ENCODE measurements around the gene COL27A1.

The COL27A1 gene

GRCh38 chr9:114275246-114276004 is 120.1 kb downstream of the COL27A1 start:
- peak; percentile 1 for DNase-seq

- DNase-seq: peak; percentile 49
Observed at GRCh38 chr9:114276908-114277821, 121.8 kb downstream of the COL27A1 start.

GRCh38 chr9:114278356-114278755 is 123.0 kb downstream of the COL27A1 start:
- no peak for DNase-seq

DNA sequence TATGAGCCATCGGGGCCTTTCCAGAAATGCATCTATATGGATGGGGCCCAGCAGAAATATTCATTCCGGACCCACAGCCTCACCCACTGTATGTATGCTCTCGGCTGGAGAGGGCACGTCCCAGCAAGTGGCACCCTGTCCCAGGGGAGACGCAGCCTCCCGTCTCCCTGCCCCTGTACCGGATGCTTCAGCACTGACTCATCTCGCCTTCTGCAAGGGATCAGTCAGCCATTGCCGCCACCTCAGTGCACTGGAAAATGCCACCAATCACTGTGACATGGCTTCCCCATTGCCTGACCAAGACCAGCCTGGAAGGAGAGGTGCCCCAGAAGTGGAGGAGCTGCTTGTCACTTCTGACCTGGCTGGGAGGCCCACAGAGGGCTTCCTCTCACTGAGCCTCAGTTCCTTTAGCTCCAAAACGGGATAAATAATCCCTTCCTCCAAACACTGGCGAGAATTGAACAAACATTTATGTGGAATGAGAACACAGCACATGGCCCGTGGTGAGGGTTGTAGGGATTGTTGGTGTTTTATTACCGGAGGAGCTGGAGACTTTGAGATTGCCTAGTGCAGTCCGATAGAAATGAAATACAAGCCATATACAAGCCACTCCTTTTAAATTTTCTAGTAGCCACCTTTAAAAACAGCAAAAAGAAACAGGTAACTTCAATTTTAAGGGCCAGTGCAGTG is 123.7 kb downstream of the COL27A1 start:
- DNase-seq: peak; percentile 53

DNA sequence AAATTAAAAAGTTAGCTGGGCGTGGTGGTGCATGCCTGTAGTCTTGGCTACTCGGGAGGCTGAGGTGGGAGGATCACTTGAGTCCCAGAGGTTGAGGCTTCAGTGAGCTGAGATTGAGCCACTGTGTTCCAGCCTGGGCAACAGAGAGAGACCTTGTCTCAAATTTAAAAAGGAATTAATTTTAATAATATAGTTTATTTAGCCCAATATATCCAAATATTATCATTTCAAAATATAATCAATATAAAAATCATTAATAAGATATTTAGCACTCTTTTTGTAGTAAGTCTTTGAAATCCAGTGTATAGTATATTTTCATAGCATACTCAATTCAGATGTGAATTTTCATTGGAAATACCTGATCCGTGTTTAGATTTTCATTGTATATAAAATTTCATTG is 124.4 kb downstream of the COL27A1 start:
- no peak for DNase-seq

DNA sequence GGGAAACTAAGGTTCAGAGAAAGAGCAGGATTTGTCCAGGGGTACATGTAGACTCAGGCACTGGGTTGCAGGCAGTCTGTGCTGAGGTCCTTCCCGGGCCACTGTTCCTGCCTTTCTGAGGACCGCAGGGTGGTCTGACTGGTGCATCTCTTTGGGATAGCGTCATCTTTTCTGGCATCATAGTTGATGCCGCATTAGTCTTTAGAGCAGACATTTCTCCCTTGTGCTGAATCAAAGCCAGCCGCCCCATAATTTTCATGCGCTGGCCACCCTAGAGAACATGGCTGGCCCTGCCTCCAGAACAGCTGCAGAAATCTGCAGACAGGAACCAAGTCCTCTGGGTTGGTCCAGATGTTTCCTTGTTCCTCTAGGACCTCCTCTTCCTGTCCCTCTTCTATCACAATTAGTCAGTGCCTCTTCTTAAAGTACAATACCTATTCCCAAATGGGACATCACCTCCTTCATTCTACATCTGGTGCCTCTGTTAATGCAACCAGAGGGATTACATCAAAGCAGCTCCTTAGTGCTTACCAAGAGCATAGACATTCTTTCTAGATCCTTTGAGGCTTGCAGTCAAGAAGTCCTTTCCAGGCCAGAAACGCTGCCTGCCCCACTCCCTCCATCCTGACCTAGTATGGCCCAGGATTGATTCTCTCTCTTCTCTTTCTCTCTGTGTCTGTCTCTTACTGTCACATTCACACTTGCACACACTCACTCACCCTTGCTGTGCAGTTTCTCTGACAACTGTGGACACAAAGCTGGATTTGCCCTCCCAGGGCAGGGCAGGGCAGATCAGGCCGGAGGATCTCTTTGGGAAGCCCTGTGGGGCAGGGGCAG is 125.5 kb downstream of the COL27A1 start:
- DNase-seq: no peak

GRCh38 chr9:114281473-114282103 is 126.3 kb downstream of the COL27A1 start:
- no peak for DNase-seq

- DNase-seq: no peak
Observed at GRCh38 chr9:114282104-114282485, 126.8 kb downstream of the COL27A1 start.

GRCh38 chr9:114282507-114282906 is 127.2 kb downstream of the COL27A1 start:
- DNase-seq: no peak

DNA sequence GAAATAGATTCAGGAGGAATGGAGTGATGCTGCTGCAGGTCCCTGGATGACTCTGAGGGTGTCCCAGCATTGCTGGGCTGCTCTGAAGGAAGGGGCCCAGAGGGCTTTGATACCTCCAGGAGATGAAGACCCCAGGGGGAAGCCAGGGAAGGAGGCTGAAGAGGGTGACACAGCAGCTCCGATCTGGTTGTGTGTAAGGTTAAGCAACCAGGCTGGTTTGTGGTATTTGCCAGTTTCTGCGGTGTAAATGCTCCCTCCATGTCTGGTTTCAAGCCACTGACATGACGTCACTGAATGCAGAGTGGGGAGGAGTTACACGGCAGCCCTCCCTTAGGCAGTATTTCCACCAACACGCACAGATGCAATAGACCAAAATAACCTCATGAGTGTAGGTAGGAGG is 127.6 kb downstream of the COL27A1 start:
- DNase-seq: no peak

DNA sequence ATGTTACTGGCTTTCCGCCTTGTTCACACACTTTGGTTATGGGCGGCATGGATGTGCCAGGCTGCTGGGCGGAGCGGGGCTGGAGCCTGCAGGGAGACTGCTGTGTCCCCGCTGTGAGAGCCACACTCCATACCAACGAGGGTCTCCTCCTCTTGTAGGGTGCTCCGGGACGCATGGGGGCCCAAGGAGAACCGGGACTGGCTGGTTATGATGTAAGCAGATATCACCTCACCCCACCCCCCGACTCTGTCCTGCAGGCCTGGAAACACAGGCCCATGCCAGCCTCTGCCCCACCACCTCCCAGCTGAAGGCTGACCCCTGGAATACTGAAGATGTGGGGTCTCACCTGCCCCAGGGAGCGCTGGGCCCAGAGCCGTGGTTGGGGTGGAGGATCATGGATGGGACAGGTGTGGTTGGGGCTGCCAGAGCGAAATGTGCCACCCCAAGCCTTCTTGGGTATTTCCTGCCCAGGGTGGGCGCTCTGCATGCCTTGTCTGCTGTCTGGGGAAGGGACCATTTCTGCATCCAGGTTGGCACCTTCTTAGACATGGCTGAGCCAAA is 128.3 kb downstream of the COL27A1 start:
- no peak for DNase-seq

DNA sequence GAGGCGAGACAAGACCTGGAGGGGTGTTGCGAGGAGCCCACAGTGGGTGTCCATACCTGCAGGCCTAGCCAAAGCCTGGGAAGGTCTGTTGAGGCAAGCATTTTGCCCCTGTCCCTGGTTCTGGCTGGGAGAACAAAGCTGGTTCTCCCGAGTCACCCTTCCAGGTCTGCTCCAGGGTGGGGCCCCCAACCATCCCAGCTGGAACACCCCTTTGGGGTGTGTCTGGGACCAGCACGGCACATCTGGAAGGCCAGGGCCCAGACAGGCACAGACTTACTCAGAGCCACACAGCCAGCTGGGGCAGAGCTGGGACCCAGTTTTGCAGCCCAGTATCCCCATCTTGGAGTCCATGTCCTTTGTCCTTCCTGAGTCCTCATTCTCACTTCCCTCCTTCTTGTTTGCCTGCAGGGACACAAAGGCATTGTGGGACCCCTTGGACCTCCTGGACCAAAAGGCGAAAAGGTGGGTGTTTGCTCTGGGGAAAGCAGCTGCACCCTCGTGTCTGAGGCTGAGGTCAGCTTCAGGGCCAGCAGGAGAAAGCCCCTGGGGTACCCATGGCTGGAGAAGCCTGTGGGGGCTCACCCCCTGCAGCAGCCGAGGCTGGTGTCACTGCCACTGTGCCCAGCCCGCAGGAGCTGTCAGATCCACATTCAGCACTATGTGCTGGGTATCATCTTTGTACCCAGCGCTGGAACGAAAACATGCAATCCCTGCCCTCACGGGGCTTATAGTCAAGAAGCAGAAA is 129.2 kb downstream of the COL27A1 start:
- no peak for DNase-seq

GRCh38 chr9:114285166-114285867 is 130.0 kb downstream of the COL27A1 start:
- DNase-seq: peak; percentile 91

- DNase-seq: no peak
Observed at GRCh38 chr9:114286146-114286679, 130.9 kb downstream of the COL27A1 start.

GRCh38 chr9:114287001-114287762 is 131.8 kb downstream of the COL27A1 start:
- DNase-seq: no peak

- DNase-seq: no peak
Observed at GRCh38 chr9:114287763-114288192, 132.4 kb downstream of the COL27A1 start.

GRCh38 chr9:114288193-114289091 is 133.1 kb downstream of the COL27A1 start:
- peak; percentile 69 for DNase-seq

- no peak for DNase-seq
Observed at GRCh38 chr9:114289106-114289505, 133.8 kb downstream of the COL27A1 start.
